PC-3 (cell line): ENCODE data around the gene SOX6.

Experiments used
- CTCF ChIP-seq: fragments of 300-600 bp; sonication (generic); conservative IDR thresholded peaks from 2 replicates; pipeline ENCODE4 v1.5.1; 2017; ENCODE audit warnings: antibody characterized with exemption, low read depth, mild to moderate bottlenecking, low read length
- EZH2 ChIP-seq: fragments of 300-600 bp; sonication (generic); IDR thresholded peaks from one replicate; pipeline ENCODE4 v1.6.1; 2017; ENCODE audit warnings: antibody characterized with exemption, mild to moderate bottlenecking, low read length; ENCODE audit not compliant: unreplicated experiment

- no peak for TF ChIP-seq CTCF
- no peak for TF ChIP-seq EZH2
Measured at GRCh38 chr11:16225623-16226022, 130.7 kb downstream of the SOX6 start.
